ENCODE results near the gene PDE6B.
"Not testable (repeated sequence)": the region's sequence is repeated elsewhere in the genome, so short reads cannot be mapped to it uniquely, and the experiment has no call there.

PDE6B gene

GRCh38 chr4:622996-623913 is 2.1 kb upstream of the PDE6B start:
- DNase-seq, result no peak

- DNase-seq, result no peak
Measured at GRCh38 chr4:623914-624566, 1.3 kb upstream of the PDE6B start.

- no peak for DNase-seq
Measured at GRCh38 chr4:625631-626161, 323 bp downstream of the PDE6B start.

GRCh38 chr4:626201-627091 is 1.1 kb downstream of the PDE6B start:
- no peak for DNase-seq

- no peak for DNase-seq
Measured at GRCh38 chr4:627347-628125, 2.2 kb downstream of the PDE6B start.

DNA sequence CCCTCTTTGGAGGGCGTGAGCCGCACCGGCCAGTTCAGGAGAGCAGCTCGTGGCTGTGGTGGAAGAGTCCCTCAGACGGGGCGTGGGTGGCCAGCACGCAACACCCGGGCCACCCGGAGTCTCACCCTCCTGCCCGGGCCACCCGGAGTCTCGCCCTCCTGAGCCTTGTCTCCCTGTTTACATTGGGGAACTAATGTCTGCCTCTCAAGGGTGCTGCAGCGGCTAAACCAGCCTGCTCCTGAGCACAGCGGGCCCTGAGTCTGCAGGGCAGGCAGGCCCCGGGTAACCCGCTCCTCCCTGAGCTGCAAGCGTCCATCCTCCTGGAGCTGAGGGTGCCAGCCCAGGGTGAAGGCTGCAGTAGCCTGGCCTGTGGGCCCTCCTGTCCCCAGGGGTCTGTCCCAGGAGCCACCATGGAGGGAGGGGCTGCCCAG is 3.0 kb downstream of the PDE6B start:
- DNase-seq, result no peak

DNA sequence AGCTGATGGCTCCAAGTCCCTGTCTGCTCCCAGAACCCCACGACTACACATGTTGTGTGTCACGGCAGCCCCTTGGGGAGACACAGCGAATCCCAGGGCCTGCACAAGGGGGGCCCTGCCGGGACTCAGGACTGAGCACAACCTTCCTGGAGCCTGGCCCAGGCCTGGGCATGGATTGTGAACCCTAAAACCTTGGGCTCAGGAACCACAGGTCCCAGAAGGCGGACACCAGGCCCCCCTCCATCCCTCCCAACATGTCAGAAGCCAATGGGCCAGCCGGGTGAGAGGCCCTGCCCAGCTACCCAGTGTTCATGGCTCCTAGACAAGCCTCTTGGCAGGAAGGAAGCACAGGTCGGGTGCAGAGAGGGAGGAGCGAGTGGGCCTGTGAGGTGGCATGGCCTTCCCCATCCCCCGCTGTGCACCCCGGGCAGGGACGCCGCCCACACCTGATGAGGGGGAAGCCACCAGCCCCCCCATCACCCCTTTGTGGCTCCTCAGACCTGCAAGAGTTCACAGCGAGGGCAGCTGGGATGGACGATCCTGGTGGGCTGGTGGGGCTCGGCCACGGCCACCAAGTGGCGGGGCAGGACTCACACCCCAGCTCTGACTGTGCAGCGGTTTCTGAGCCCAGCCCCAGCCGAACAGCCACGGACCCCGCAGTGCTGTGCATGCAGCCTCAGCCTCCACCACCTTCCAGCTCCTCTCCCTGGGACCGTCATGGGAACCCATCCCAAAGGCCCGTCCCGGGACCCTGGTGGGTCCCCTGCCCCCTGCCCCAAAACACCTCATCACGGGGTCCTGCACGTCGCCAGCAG is 3.7 kb downstream of the PDE6B start:
- no peak for DNase-seq

DNA sequence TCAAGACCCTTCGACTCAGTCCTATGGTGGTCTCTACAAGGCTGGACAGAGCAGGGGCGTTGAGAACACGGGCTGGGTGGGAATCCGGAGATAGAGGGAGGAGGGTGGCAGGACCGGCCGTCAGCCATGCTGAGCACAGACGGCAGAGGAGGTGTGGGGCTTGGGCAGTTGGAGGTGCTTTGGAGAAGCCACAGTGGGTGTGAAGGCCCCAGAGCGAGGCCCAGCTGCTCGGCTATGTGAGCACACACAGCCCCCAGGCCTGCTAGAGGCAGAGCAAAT is 4.2 kb downstream of the PDE6B start:
- DNase-seq, result no peak

- DNase-seq, result no peak
Measured at GRCh38 chr4:629915-630641, 4.7 kb downstream of the PDE6B start.

DNA sequence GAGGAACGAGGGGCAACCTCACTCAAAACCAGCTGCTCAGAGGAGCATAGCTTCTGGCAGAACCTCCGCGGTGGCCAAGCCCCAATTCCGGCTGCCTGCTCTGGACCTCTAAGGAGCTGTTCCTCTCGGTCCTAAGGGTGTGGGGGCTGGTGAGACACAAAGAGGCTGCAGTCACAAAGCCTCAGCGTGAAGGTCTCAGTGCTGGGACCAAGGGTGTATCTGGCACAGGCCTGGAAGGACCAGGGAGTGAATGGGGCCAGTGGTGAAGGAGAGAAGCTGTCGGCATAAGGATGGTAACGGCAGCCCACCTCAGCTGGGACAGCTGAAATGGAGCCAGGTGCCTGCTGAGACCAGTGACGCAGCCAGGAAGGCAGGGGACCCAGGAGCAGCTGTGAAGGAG is 5.3 kb downstream of the PDE6B start:
- DNase-seq, result no peak

GRCh38 chr4:632196-632790 is 6.9 kb downstream of the PDE6B start:
- DNase-seq, result no peak

DNA sequence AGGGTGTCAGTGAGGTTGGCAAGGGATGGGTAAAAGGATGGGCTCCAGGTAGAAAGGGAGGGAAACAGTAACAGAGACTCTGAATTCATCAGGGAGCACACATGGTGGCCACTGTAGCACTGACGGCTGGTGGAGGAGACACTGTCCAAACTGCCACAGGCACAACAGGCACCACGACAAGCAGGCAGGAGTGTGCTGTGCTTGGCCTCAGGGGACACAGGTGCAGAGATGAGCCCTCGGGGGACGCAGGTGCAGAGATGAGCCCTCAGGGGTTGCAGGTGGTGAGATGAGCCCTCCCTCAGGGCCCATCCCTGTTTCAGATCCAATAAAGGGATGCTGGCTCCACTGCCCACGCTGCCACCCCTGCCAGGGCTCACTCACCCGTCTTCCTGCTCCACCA is 7.6 kb downstream of the PDE6B start:
- no peak for DNase-seq

- no peak for DNase-seq
Measured at GRCh38 chr4:633406-633805, 8.0 kb downstream of the PDE6B start.

- DNase-seq, result no peak
Measured at GRCh38 chr4:633976-634598, 8.7 kb downstream of the PDE6B start.

GRCh38 chr4:634599-634985 is 9.2 kb downstream of the PDE6B start:
- DNase-seq, result no peak

- DNase-seq, result not testable (repeated sequence)
Measured at GRCh38 chr4:635066-635835, 9.9 kb downstream of the PDE6B start.

DNA sequence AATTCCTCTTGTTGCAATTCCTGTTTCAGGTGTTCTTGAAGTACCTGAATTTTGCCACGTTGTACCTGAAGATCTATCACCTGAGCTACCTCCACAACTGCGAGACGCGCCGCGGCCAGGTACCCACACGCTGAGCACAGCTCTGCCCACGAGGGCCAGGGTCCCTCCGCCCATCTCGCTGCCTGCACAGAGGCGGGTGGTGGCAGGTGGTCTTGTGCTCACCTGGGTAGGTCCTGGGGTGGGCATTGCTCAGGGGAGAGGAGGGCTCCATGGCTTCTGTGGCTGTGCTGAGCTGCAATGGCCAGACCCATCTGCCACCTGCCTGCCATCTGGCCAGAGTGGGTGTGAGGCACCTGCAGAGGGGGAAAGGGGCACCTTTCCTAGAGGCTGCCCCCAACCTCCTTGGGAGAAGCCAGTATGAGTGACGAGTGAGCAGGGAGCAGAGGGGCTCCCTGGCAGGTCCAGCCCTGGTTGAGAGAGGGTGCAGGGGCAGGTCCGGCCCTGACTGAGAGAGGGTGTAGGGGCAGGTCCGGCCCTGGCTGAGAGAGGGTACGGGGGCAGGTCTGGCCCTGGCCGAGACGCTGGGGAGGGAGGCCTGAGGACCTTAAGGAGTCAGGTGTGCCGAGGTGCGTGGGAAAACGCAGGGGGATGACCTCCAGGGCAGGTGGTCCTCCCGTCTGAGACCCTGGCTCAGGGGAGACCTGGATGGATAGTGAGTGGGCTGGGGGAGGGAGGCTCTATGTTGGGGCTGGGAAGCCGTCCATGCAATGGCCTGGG is 10.7 kb downstream of the PDE6B start:
- DNase-seq, result no peak

DNA sequence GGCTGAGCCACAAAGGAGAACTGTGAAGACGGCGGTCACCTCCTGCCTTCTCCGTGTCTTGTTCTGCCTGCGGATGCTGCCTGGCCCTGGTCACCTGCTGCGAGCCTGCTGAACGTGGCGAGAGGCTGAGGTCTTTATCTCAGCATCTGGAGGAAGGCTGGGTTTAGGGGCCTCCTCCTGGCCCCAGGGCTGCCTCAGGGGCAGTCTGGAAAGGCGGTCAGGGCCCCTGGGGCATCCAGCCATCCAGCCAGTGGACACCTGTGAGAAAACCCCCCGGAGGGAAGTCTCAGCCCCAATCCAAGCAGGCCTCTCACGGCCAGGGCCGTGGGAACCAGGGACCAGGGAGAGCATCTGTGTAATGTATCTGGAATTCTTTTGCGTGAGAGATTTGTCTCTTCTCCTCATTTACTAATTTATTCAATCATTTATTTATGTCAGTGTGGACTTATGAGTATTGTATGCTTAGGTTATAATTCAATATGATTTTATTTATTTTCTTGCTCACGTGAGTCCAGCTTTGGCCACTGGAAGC is 11.3 kb downstream of the PDE6B start:
- no peak for DNase-seq

Data from activated T-cell treated with anti-CD3 and anti-CD28 coated beads, Interleukin-2, amount 50 U/mL, for 1 hour (primary cell).